Measurements from ENCODE around the gene DIPK1A.
A peak's percentile ranks its signal among the peaks of the same experiment; 100 is the strongest.

Gene DIPK1A

GRCh38 chr1:92870591-92870990 lies 90.7 kb downstream of the DIPK1A start:
- no peak for DNase-seq

GRCh38 chr1:92864131-92864530 lies 97.1 kb downstream of the DIPK1A start:
- DNase-seq, result no peak

GRCh38 chr1:92862605-92863004 lies 98.7 kb downstream of the DIPK1A start:
- DNase-seq, result no peak

- no peak for DNase-seq
Observed at GRCh38 chr1:92859400-92860039, 101.7 kb downstream of the DIPK1A start.

GRCh38 chr1:92858564-92859399 lies 102.5 kb downstream of the DIPK1A start:
- DNase-seq, result peak; percentile 89

- DNase-seq, result no peak
Observed at GRCh38 chr1:92857817-92858216, 103.4 kb downstream of the DIPK1A start.

- DNase-seq, result no peak
Observed at GRCh38 chr1:92855236-92855635, 106.0 kb downstream of the DIPK1A start.

- DNase-seq, result no peak
Observed at GRCh38 chr1:92854101-92854785, 107.0 kb downstream of the DIPK1A start.

GRCh38 chr1:92853299-92853698 lies 108.0 kb downstream of the DIPK1A start:
- no peak for DNase-seq

GRCh38 chr1:92851729-92852128 lies 109.5 kb downstream of the DIPK1A start:
- no peak for DNase-seq

- DNase-seq, result no peak
Observed at GRCh38 chr1:92850019-92850418, 111.2 kb downstream of the DIPK1A start.

- DNase-seq, result no peak
Observed at GRCh38 chr1:92848201-92848600, 113.1 kb downstream of the DIPK1A start.

GRCh38 chr1:92845908-92846307 lies 115.4 kb downstream of the DIPK1A start:
- DNase-seq, result no peak

GRCh38 chr1:92844439-92844838 lies 116.8 kb downstream of the DIPK1A start:
- DNase-seq, result no peak

- DNase-seq, result no peak
Observed at GRCh38 chr1:92843429-92844352, 117.6 kb downstream of the DIPK1A start.

GRCh38 chr1:92843046-92843423 lies 118.2 kb downstream of the DIPK1A start:
- DNase-seq, result no peak

GRCh38 chr1:92842082-92843045 lies 118.9 kb downstream of the DIPK1A start:
- DNase-seq, result no peak

- DNase-seq, result no peak
Observed at GRCh38 chr1:92840600-92840999, 120.7 kb downstream of the DIPK1A start.

GRCh38 chr1:92839442-92839841 lies 121.8 kb downstream of the DIPK1A start:
- no peak for DNase-seq

GRCh38 chr1:92838519-92838918 lies 122.7 kb downstream of the DIPK1A start:
- DNase-seq, result no peak

GRCh38 chr1:92837062-92837461 lies 124.2 kb downstream of the DIPK1A start:
- DNase-seq, result no peak

- DNase-seq, result no peak
Observed at GRCh38 chr1:92834617-92835016, 126.6 kb downstream of the DIPK1A start.
